NT2/D1 (cell line): ENCODE measurements around the gene CNN2.

Experiments
- SUZ12 ChIP-seq: IDR thresholded peaks from 2 replicates; pipeline ENCODE4 v1.6.1; 2011; ENCODE audit not compliant: insufficient read length, insufficient read depth; ENCODE audit errors: extremely low read depth
- YY1 ChIP-seq: IDR thresholded peaks from 2 replicates; pipeline ENCODE4 v1.6.1; 2011; ENCODE audit not compliant: insufficient read length, insufficient read depth
- ZNF274 ChIP-seq: IDR thresholded peaks from 2 replicates; pipeline ENCODE4 v1.6.1; 2011; ENCODE audit warnings: mild to moderate bottlenecking, low read depth, low read length

DNA sequence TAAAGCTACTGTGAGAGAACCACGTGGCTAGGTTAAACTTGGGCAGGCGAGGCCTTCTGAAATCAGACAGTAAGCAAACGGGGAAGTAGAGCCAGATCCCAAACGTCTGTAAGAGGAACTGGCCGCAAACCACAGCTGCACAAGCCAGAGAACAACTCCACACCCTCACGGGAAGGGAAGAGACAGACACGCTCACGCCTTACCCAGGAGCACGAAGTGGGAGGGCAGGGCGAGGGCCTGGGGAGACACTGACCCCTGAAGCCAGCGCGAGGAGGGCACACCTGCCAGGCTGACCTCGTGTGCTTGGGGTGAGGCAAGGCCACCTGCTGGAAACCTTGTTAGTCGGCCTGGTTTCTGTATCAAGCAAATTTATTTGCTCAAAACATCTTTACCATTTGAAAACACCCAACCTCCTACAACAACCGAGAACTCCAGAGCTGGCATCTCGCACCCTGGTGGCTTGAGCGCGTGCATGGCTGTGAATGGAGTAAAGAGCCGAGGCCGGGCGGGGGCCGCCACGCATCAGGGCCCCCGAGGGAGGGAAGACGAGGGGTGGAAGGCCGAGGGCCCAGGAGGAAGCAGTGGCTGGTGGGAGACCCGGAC lies 61.5 kb downstream of the CNN2 start:
- TF ChIP-seq YY1 (no peak), SUZ12 (no peak), ZNF274 (no peak)
